HT1080 (cell line): Measurements from ENCODE around the gene ARHGEF19. TPM values are rescaled to one million over a fixed set of nuclear protein-coding genes. Genes with fewer than 3 reads are reported as not detected.
"Not testable (repeated sequence)": the region's sequence is repeated elsewhere in the genome, so short reads cannot be mapped to it uniquely, and the experiment has no call there.

Experiments used
- DNase-seq: peaks from one replicate; pipeline ENCODE4 v3.0.0-alpha.2; 2015; ENCODE audit warnings: low read depth
- total RNA-seq: library from RNA; depleted of rRNA; stranded (reverse); fragments of >200 nt; shearing (Covaris generic); gene quantifications from 2 replicates; pipeline ENCODE4 v1.2.3, GENCODE V29; 2014

Gene ARHGEF19
- total RNA-seq, 1 experiment from 2014 or later, result not detected

- DNase-seq, result not testable (repeated sequence)
Measured at GRCh38 chr1:16222716-16223115, 10.3 kb upstream of the ARHGEF19 start.

GRCh38 chr1:16221499-16221898 lies 9.0 kb upstream of the ARHGEF19 start:
- DNase-seq, result no peak

- DNase-seq, result peak; percentile 10
Measured at GRCh38 chr1:16219968-16220500, 7.6 kb upstream of the ARHGEF19 start.

DNA sequence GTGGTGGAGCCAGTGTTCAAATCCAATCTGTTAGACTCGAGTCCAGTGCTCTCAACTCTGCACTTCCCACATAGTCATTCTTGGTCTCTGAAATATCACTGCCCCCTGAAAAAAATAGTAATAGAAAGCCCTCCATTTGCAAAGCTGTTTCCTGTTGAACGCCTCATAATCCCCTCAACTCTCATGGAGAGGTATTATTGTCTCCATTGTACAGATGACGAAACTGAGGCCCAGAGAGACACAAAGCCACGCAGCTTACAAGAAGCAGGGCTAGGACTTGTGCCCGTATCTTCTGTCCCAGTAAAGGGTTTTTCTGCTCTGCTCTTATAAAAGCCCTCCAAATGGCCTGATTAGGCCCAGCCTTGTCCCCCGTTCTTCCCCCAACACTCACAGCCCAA lies 6.2 kb upstream of the ARHGEF19 start:
- no peak for DNase-seq

DNA sequence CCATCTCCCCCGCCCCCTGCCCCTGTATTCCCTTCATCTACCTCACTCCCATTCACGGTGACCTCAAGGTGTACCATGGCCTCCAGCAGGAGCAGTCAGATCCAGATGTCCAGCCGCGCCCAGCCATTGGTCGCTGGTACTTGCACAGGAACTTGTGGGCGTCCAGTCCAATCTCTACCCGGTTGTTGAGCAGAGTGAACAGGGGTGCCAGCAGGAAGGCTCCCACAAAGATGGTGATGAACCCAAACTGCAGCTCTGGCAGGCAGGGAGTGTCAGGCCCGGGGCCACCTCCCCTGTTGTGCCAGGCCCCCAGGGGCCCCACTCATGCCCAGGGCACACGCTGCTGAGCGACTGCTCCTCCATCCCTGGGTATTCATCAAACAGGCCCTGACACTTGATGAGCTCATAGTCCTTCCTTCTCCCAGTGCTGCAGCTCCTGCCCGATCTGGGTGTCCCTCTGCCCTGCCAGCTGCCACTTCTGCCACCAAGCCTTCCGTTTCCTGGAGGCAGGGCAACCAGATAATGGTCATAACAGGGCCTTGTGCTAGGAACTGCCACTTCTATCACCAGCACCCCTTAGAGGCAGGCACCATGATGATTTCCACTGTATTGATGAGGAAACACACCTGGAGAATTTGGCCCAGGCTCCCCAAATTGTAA lies 5.7 kb upstream of the ARHGEF19 start:
- no peak for DNase-seq

DNA sequence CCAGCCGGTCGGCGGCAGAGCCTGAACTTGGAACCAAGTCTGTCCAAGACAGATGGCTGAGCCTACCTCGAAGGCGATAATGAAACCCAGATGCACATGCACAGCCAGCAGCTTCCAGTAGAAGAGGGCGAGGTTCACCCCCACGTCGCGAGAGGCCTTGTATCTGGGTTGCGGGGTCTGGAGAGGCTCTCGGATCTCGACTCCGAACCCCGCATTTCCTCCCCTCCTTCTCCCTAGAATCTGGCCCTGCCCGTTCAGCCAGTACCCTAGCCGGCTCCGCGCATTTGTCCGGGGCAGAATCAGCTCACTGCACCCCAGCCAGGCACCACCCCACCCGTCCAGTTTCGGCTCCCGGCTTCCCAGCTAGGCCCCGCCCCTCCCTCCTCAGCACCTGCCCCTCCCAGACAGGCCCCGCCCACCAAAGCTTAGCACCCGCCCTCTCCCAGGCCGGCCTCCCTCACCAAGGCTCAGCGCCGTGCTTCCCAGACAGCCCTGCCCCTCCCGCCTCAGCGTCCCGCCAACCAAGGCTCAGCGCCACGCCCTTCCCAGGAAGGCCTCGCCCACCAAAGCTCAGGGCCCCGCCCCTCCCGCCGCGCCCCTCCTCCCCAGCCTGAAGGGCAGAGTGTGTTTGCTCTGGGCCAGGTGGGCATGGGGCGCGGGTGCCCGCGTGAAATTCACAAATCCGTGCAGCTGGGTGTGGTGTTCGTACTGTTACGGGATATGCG lies 4.8 kb upstream of the ARHGEF19 start:
- DNase-seq, result no peak

GRCh38 chr1:16215882-16216753 lies 3.7 kb upstream of the ARHGEF19 start:
- no peak for DNase-seq

DNA sequence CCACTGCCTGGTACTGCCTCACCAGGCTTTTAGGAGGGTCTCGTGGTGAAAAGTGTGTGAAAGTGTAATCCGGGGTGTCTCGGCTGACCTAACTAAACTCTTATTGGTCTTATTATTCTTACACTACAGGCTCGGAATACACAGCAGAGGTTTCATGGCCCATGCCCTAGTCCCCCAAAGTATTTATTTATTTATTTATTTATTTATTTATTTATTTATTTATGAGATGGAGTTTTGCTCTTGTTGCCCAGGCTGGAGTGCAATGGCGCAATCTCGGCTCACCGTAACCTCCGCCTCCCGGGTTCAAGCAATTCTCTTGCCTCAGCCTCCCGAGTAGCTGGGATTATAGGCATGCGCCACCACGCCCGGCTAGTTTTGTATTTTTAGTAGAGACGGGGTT lies 2.8 kb upstream of the ARHGEF19 start:
- not testable (repeated sequence) for DNase-seq

GRCh38 chr1:16213544-16213943 lies 1.1 kb upstream of the ARHGEF19 start:
- not testable (repeated sequence) for DNase-seq

GRCh38 chr1:16213013-16213412 lies 561 bp upstream of the ARHGEF19 start:
- DNase-seq, result no peak

- DNase-seq, result no peak
Measured at GRCh38 chr1:16211824-16212223, 628 bp downstream of the ARHGEF19 start.

- no peak for DNase-seq
Measured at GRCh38 chr1:16210581-16210980, 1.9 kb downstream of the ARHGEF19 start.

DNA sequence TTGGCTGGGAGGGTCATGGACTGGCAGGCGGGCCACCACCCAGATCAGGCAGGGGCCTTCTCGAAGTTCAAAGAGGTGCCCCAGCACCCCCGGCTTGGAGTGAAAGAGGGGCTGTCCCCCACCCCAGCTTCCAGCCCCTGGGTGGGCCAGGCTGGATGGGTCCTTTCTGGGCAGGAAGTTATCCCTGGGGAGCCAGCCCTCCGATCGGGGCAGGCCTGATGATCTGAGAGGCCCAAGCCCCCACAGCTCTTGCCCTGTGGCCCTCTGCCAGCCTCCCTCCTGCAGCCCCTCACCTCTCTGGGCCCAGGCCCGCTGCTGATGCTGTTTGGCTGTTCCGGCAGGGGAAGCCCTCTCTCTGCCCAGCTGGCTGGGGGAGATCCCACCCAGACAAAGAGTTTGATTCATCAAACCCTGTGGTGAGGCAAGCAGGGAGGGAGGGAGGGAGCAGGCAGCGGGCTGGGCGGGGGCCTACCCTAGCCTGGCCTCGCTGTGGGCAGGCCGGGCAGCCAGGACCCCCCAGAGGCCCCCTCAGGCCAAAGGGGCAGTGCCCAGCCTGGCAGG lies 2.5 kb downstream of the ARHGEF19 start:
- no peak for DNase-seq

DNA sequence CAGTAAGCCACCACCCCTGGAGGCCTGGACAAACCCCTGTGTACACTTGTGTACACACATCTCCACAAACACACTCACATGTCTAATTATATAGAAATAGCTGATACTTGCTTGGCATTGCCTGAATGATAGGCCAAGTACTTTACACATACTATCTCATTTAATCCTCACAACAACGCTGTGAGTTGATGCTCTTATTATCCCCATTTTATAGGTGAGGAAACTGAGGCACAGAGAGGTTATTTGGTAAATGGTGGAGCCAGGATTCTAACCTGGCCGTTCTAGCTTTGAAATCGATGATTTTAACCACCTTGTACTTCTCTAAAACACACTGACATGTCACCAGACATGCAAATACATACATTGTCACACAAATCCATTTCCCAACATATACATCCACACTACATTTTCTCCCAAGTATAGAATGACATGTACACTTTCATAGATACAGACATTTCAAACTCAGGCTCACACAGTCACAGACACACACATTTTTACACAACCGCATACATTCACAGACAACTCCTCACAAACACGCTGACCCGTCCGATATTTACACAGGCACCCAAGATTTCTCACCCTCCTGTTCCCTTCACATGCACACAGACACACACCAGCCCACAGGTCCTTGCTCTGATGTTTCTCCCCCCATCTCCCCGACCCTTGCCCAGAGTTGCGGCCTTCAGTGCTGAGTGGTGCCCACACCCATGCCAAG lies 3.2 kb downstream of the ARHGEF19 start:
- no peak for DNase-seq

GRCh38 chr1:16208270-16208987 lies 4.0 kb downstream of the ARHGEF19 start:
- DNase-seq, result no peak

GRCh38 chr1:16207318-16208269 lies 4.9 kb downstream of the ARHGEF19 start:
- DNase-seq, result no peak

DNA sequence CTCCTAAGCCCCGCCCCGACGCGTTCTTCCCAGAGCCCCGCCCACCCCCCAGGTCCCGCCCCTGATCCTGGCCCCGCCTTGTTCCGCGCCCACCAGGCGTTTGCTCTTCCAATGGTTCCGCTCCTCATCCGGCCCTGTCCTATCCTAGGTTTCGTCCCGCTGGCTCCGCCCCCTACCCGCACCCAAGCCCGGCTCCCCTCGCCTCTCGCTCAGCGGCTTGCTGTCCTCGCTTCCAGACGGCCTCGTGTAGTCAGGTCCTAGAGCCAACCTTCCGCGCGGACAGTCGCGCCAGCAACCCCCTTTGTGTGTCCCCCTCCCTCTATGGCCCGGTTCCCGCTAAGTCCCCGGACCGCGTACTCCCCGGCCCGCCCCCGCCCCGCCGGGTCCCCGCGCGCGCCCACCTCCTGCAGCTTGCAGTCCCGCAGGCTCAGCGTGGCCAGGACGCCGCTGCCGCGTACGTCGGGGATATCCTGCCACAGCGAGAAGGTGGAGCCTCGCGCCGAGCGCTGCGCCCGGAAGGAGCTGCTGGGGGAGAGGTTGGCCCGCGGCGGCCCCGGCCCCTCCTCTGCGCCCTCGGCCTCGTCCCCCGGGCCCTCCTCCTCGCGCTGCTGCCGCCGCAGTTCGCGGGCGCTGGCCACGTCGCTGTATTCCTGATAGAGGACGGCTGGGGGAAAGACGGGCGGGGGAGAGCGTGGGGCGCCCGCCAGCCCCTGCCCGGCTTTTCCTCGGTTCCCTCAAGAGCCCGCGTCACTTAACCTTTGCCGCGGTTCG lies 5.7 kb downstream of the ARHGEF19 start:
- DNase-seq, result no peak

GRCh38 chr1:16205891-16206546 lies 6.4 kb downstream of the ARHGEF19 start:
- no peak for DNase-seq
